ENCODE data around the gene SSR3. TPM values are rescaled to one million over a fixed set of nuclear protein-coding genes. Genes with fewer than 3 reads are reported as not detected.

Gene SSR3
- total RNA-seq, 2 donors from 2014 or later: 118 to 205 TPM

- ATAC-seq: no peak
Observed at GRCh38 chr3:156522673-156523072, 32.2 kb downstream of the SSR3 start.

GRCh38 chr3:156519758-156520162 is 35.2 kb downstream of the SSR3 start:
- peak in 1 of 2 donors; percentile 29 for DNase-seq (ENCODE audit: low spot score in 2 of 2)
- peaks cover 0 to 9% of the 10 kb centered on the region in 2 donors for H3K9me3 Mint-ChIP-seq
- ATAC-seq: peak; percentile 79 to 93
- no peak overlapping the region for H3K27ac Mint-ChIP-seq
- peaks cover 0 to 19% of the 10 kb centered on the region in 2 donors for H3K36me3 Mint-ChIP-seq

More at GRCh38 chr3:156522673-156523072, 32.2 kb downstream of the SSR3 start:
- DNase-seq (ENCODE audit: low spot score in 2 of 2): no peak
- Mint-ChIP-seq H3K9me3 (peaks cover 0 to 9% of the 10 kb centered on the region in 2 donors), H3K27ac (no peak overlapping the region), H3K36me3 (peaks cover 0 to 19% of the 10 kb centered on the region in 2 donors)

GRCh38 chr3:156518726-156519125 is 36.2 kb downstream of the SSR3 start:
- Mint-ChIP-seq H3K27ac (no peak overlapping the region), H3K9me3 (peaks cover 0 to 5% of the 10 kb centered on the region in 2 donors), H3K36me3 (peaks cover 0 to 12% of the 10 kb centered on the region in 2 donors)
- ATAC-seq: no peak
- no peak for DNase-seq (ENCODE audit: low spot score in 2 of 2)

GRCh38 chr3:156516961-156517360 is 38.0 kb downstream of the SSR3 start:
- H3K36me3 Mint-ChIP-seq: peaks cover 0 to 6% of the 10 kb centered on the region in 2 donors

GRCh38 chr3:156516284-156516683 is 38.6 kb downstream of the SSR3 start:
- Mint-ChIP-seq H3K27ac (no peak overlapping the region), H3K9me3 (peaks cover 0 to 5% of the 10 kb centered on the region in 2 donors), H3K36me3 (peaks cover 0 to 6% of the 10 kb centered on the region in 2 donors)
- ATAC-seq (no peak), DNase-seq (ENCODE audit: low spot score in 2 of 2) (no peak)

More at GRCh38 chr3:156516961-156517360, 38.0 kb downstream of the SSR3 start:
- ATAC-seq: no peak
- Mint-ChIP-seq H3K9me3 (peaks cover 0 to 5% of the 10 kb centered on the region in 2 donors), H3K27ac (no peak overlapping the region)
- DNase-seq (ENCODE audit: low spot score in 2 of 2): no peak

- no peak overlapping the region for H3K27ac Mint-ChIP-seq
- ATAC-seq: no peak
- no peaks in the 10 kb centered on the region for H3K36me3 Mint-ChIP-seq
- no peak for DNase-seq (ENCODE audit: low spot score in 2 of 2)
- H3K9me3 Mint-ChIP-seq: no peaks in the 10 kb centered on the region
Observed at GRCh38 chr3:156513619-156514018, 41.3 kb downstream of the SSR3 start.

- ATAC-seq (peak; percentile 16 to 59), DNase-seq (ENCODE audit: low spot score in 2 of 2) (no peak)
- H3K27ac Mint-ChIP-seq: peak overlapping the region; percentile 3 to 51
- H3K36me3 Mint-ChIP-seq: no peaks in the 10 kb centered on the region
- no peaks in the 10 kb centered on the region for H3K9me3 Mint-ChIP-seq
Observed at GRCh38 chr3:156511987-156512677, 42.8 kb downstream of the SSR3 start.

- H3K9me3 Mint-ChIP-seq: peaks cover 0 to 5% of the 10 kb centered on the region in 2 donors
- ATAC-seq (peak; percentile 57 to 60), DNase-seq (ENCODE audit: low spot score in 2 of 2) (no peak)
- H3K36me3 Mint-ChIP-seq: peaks cover 0 to 6% of the 10 kb centered on the region in 2 donors
- H3K27ac Mint-ChIP-seq: no peak overlapping the region
Observed at GRCh38 chr3:156509189-156510174, 45.4 kb downstream of the SSR3 start.

GRCh38 chr3:156507285-156507684 is 47.6 kb downstream of the SSR3 start:
- H3K9me3 Mint-ChIP-seq: peaks cover 0 to 7% of the 10 kb centered on the region in 2 donors
- no peak overlapping the region for H3K27ac Mint-ChIP-seq
- DNase-seq (ENCODE audit: low spot score in 2 of 2): no peak
- H3K36me3 Mint-ChIP-seq: peaks cover 0 to 8% of the 10 kb centered on the region in 2 donors
- peak; percentile 83 to 90 for ATAC-seq

- Mint-ChIP-seq H3K36me3 (no peaks in the 10 kb centered on the region), H3K27ac (no peak overlapping the region), H3K9me3 (peaks cover 6 to 8% of the 10 kb centered on the region in 2 donors)
- ATAC-seq (no peak), DNase-seq (ENCODE audit: low spot score in 2 of 2) (no peak)
Observed at GRCh38 chr3:156498307-156498706, 56.6 kb downstream of the SSR3 start.

GRCh38 chr3:156497326-156497725 is 57.6 kb downstream of the SSR3 start:
- no peak overlapping the region for H3K27ac Mint-ChIP-seq
- ATAC-seq: no peak
- H3K36me3 Mint-ChIP-seq: no peaks in the 10 kb centered on the region

GRCh38 chr3:156495816-156496215 is 59.1 kb downstream of the SSR3 start:
- Mint-ChIP-seq H3K9me3 (peaks cover 6 to 8% of the 10 kb centered on the region in 2 donors), H3K36me3 (no peaks in the 10 kb centered on the region), H3K27ac (no peak overlapping the region)
- DNase-seq (ENCODE audit: low spot score in 2 of 2): no peak
- no peak for ATAC-seq

More at GRCh38 chr3:156497326-156497725, 57.6 kb downstream of the SSR3 start:
- no peak for DNase-seq (ENCODE audit: low spot score in 2 of 2)
- peaks cover 6 to 8% of the 10 kb centered on the region in 2 donors for H3K9me3 Mint-ChIP-seq

- Mint-ChIP-seq H3K27ac (no peak overlapping the region), H3K36me3 (no peaks in the 10 kb centered on the region), H3K9me3 (peaks cover 6 to 8% of the 10 kb centered on the region in 2 donors)
- ATAC-seq (no peak), DNase-seq (ENCODE audit: low spot score in 2 of 2) (no peak)
Observed at GRCh38 chr3:156493887-156494286, 61.0 kb downstream of the SSR3 start.

GRCh38 chr3:156492801-156493261 is 62.1 kb downstream of the SSR3 start:
- peaks cover 0 to 4% of the 10 kb centered on the region in 2 donors for H3K9me3 Mint-ChIP-seq
- DNase-seq (ENCODE audit: low spot score in 2 of 2) (no peak), ATAC-seq (no peak)
- no peaks in the 10 kb centered on the region for H3K36me3 Mint-ChIP-seq
- no peak overlapping the region for H3K27ac Mint-ChIP-seq

GRCh38 chr3:156491192-156491591 is 63.7 kb downstream of the SSR3 start:
- DNase-seq (ENCODE audit: low spot score in 2 of 2) (no peak), ATAC-seq (no peak)
- Mint-ChIP-seq H3K27ac (no peak overlapping the region), H3K9me3 (no peaks in the 10 kb centered on the region), H3K36me3 (no peaks in the 10 kb centered on the region)

Measured in activated naive CD4-positive, alpha-beta T cell treated with anti-CD3 and anti-CD28 coated beads, Interleukin-2, amount 50 U/mL, for 72 hours (primary cell).